Measurements from ENCODE around the gene SYT12. TPM values are rescaled to one million over a fixed set of nuclear protein-coding genes. Genes with fewer than 3 reads are reported as not detected.
"Not testable (repeated sequence)": the region's sequence is repeated elsewhere in the genome, so short reads cannot be mapped to it uniquely, and the experiment has no call there.

The SYT12 gene
- polyA plus RNA-seq, 1 donor from 2014 or later, result 2.3 TPM

- Histone ChIP-seq H3K4me2 (ENCODE audit: low read length) (no peak overlapping the region), H3K79me2 (replicated peaks; ENCODE audit: insufficient read depth, low read length) (no peaks in the 10 kb centered on the region), H3K36me3 (ENCODE audit: insufficient read depth, low read length) (no peaks in the 10 kb centered on the region), H3K9ac (ENCODE audit: low read length) (no peak overlapping the region), H3K27ac (ENCODE audit: low read length) (no peak overlapping the region), H3K4me3 (ENCODE audit: low read length) (no peak overlapping the region), H3K9me3 (ENCODE audit: low read length) (no peaks in the 10 kb centered on the region), H4K20me1 (ENCODE audit: insufficient read depth) (no peaks in the 10 kb centered on the region), H2AFZ (ENCODE audit: low read depth, low read length) (no peak overlapping the region), H3K27me3 (ENCODE audit: insufficient read depth, low read depth, low read length) (no peaks in the 10 kb centered on the region), H3K9me2 (ENCODE audit: insufficient read depth, low read length) (no peaks in the 10 kb centered on the region), H3F3A (ENCODE audit: insufficient read depth, low read length, poor library complexity, severe bottlenecking) (no peaks in the 10 kb centered on the region)
- no peak for TF ChIP-seq EZH2 (IDR thresholded peaks at IDR 0.05; ENCODE audit: borderline replicate concordance, insufficient read depth, low read length, poor library complexity, severe bottlenecking)
- no peak for TF ChIP-seq SMC3 (conservative IDR thresholded peaks at IDR 0.05; ENCODE audit: poor library complexity)
- TF ChIP-seq RAD21 (conservative IDR thresholded peaks at IDR 0.05), result no peak
- no peak for TF ChIP-seq MXI1 (conservative IDR thresholded peaks at IDR 0.05; ENCODE audit: poor library complexity, severe bottlenecking)
- TF ChIP-seq CTCF (IDR thresholded peaks at IDR 0.05; ENCODE audit: poor library complexity, severe bottlenecking), result no peak
- no peak for TF ChIP-seq EP300 (conservative IDR thresholded peaks at IDR 0.05; ENCODE audit: poor library complexity, severe bottlenecking)
Observed at GRCh38 chr11:66987924-66988637, 34.9 kb upstream of the SYT12 start.

GRCh38 chr11:66988741-66989140 is 34.2 kb upstream of the SYT12 start:
- not testable (repeated sequence) for H3F3A ChIP-seq (ENCODE audit: insufficient read depth, low read length, poor library complexity, severe bottlenecking); H3K79me2 ChIP-seq (replicated peaks; ENCODE audit: insufficient read depth, low read length); H4K20me1 ChIP-seq (ENCODE audit: insufficient read depth); H2AFZ ChIP-seq (ENCODE audit: low read depth, low read length); H3K9me2 ChIP-seq (ENCODE audit: insufficient read depth, low read length); H3K27me3 ChIP-seq (ENCODE audit: insufficient read depth, low read depth, low read length); H3K4me3 ChIP-seq (ENCODE audit: low read length); H3K27ac ChIP-seq (ENCODE audit: low read length); H3K36me3 ChIP-seq (ENCODE audit: insufficient read depth, low read length); H3K9me3 ChIP-seq (ENCODE audit: low read length); H3K9ac ChIP-seq (ENCODE audit: low read length); H3K4me2 ChIP-seq (ENCODE audit: low read length)

- not testable (repeated sequence) for H3K9me2 ChIP-seq (ENCODE audit: insufficient read depth, low read length); H3K9ac ChIP-seq (ENCODE audit: low read length); H3F3A ChIP-seq (ENCODE audit: insufficient read depth, low read length, poor library complexity, severe bottlenecking); H3K4me2 ChIP-seq (ENCODE audit: low read length); H3K27ac ChIP-seq (ENCODE audit: low read length); H4K20me1 ChIP-seq (ENCODE audit: insufficient read depth); H3K36me3 ChIP-seq (ENCODE audit: insufficient read depth, low read length); H2AFZ ChIP-seq (ENCODE audit: low read depth, low read length); H3K4me3 ChIP-seq (ENCODE audit: low read length); H3K9me3 ChIP-seq (ENCODE audit: low read length); H3K27me3 ChIP-seq (ENCODE audit: insufficient read depth, low read depth, low read length); H3K79me2 ChIP-seq (replicated peaks; ENCODE audit: insufficient read depth, low read length)
Observed at GRCh38 chr11:66989360-66989759, 33.6 kb upstream of the SYT12 start.

GRCh38 chr11:66992041-66992440 is 30.9 kb upstream of the SYT12 start:
- no peak overlapping the region for H3K9ac ChIP-seq (ENCODE audit: low read length)
- H3K27ac ChIP-seq (ENCODE audit: low read length), result no peak overlapping the region
- H3K27me3 ChIP-seq (ENCODE audit: insufficient read depth, low read depth, low read length), result no peaks in the 10 kb centered on the region
- TF ChIP-seq CTCF (IDR thresholded peaks at IDR 0.05; ENCODE audit: poor library complexity, severe bottlenecking), result no peak
- TF ChIP-seq MXI1 (conservative IDR thresholded peaks at IDR 0.05; ENCODE audit: poor library complexity, severe bottlenecking), result no peak
- no peak for TF ChIP-seq TAF1 (IDR thresholded peaks at IDR 0.05; ENCODE audit: low read depth)
- TF ChIP-seq REST (IDR thresholded peaks at IDR 0.05; ENCODE audit: borderline replicate concordance), result no peak
- TF ChIP-seq EP300 (conservative IDR thresholded peaks at IDR 0.05; ENCODE audit: poor library complexity, severe bottlenecking), result no peak
- no peak for TF ChIP-seq SMC3 (conservative IDR thresholded peaks at IDR 0.05; ENCODE audit: poor library complexity)
- no peak for TF ChIP-seq EZH2 (IDR thresholded peaks at IDR 0.05; ENCODE audit: borderline replicate concordance, insufficient read depth, low read length, poor library complexity, severe bottlenecking)
- no peak for TF ChIP-seq POLR2AphosphoS5 (IDR thresholded peaks at IDR 0.05)
- no peak for TF ChIP-seq RAD21 (conservative IDR thresholded peaks at IDR 0.05)
- no peaks in the 10 kb centered on the region for H4K20me1 ChIP-seq (ENCODE audit: insufficient read depth)
- no peaks in the 10 kb centered on the region for H3F3A ChIP-seq (ENCODE audit: insufficient read depth, low read length, poor library complexity, severe bottlenecking)
- H3K4me3 ChIP-seq (ENCODE audit: low read length), result no peak overlapping the region
- no peaks in the 10 kb centered on the region for H3K79me2 ChIP-seq (replicated peaks; ENCODE audit: insufficient read depth, low read length)
- no peaks in the 10 kb centered on the region for H3K36me3 ChIP-seq (ENCODE audit: insufficient read depth, low read length)
- no peak overlapping the region for H3K4me2 ChIP-seq (ENCODE audit: low read length)
- no peaks in the 10 kb centered on the region for H3K9me2 ChIP-seq (ENCODE audit: insufficient read depth, low read length)
- H3K9me3 ChIP-seq (ENCODE audit: low read length), result no peaks in the 10 kb centered on the region
- H2AFZ ChIP-seq (ENCODE audit: low read depth, low read length), result no peak overlapping the region

All from neural cell (in vitro differentiated cells).